ENCODE results near the gene ATF6.
A peak's percentile ranks its signal among the peaks of the same experiment; 100 is the strongest.

The ATF6 gene

GRCh38 chr1:161945306-161946060 is 179.4 kb downstream of the ATF6 start:
- no peak for DNase-seq

- no peak for DNase-seq
Measured at GRCh38 chr1:161946071-161946987, 180.2 kb downstream of the ATF6 start.

GRCh38 chr1:161948435-161948834 is 182.3 kb downstream of the ATF6 start:
- no peak for DNase-seq

- DNase-seq: no peak
Measured at GRCh38 chr1:161949548-161949947, 183.4 kb downstream of the ATF6 start.

- DNase-seq: no peak
Measured at GRCh38 chr1:161950377-161950776, 184.3 kb downstream of the ATF6 start.

GRCh38 chr1:161951646-161952045 is 185.5 kb downstream of the ATF6 start:
- DNase-seq: no peak

- no peak for DNase-seq
Measured at GRCh38 chr1:161952607-161953172, 186.6 kb downstream of the ATF6 start.

- no peak for DNase-seq
Measured at GRCh38 chr1:161953256-161953920, 187.3 kb downstream of the ATF6 start.

GRCh38 chr1:161954050-161954449 is 187.9 kb downstream of the ATF6 start:
- no peak for DNase-seq

GRCh38 chr1:161954466-161954865 is 188.3 kb downstream of the ATF6 start:
- DNase-seq: no peak

- no peak for DNase-seq
Measured at GRCh38 chr1:161955606-161956005, 189.5 kb downstream of the ATF6 start.

- DNase-seq: no peak
Measured at GRCh38 chr1:161956097-161956496, 190.0 kb downstream of the ATF6 start.

- no peak for DNase-seq
Measured at GRCh38 chr1:161956930-161957329, 190.8 kb downstream of the ATF6 start.

GRCh38 chr1:161958425-161958824 is 192.3 kb downstream of the ATF6 start:
- DNase-seq: no peak

- peak; percentile 56 for DNase-seq
Measured at GRCh38 chr1:161962091-161962887, 196.2 kb downstream of the ATF6 start.

- no peak for DNase-seq
Measured at GRCh38 chr1:161966067-161966466, 199.9 kb downstream of the ATF6 start.

GRCh38 chr1:161970036-161970435 is 203.9 kb downstream of the ATF6 start:
- no peak for DNase-seq

GRCh38 chr1:161970633-161971032 is 204.5 kb downstream of the ATF6 start:
- DNase-seq: no peak

- DNase-seq: no peak
Measured at GRCh38 chr1:161972828-161973227, 206.7 kb downstream of the ATF6 start.

- no peak for DNase-seq
Measured at GRCh38 chr1:161973924-161974845, 208.1 kb downstream of the ATF6 start.
